MM.1S (cell line): ENCODE measurements around the gene SLC5A11.

Source experiments
- DNase-seq: peaks from one replicate; pipeline ENCODE4 v3.0.0-alpha.2; 2015
- H2AFZ ChIP-seq: fragments of 300-600 bp; sonication (generic); 2 replicates; pipeline ENCODE4 v1.6.0; 2016; ENCODE audit warnings: antibody characterized with exemption, low read length
- H3F3A ChIP-seq: fragments of 300-600 bp; sonication (generic); 2 replicates; pipeline ENCODE4 v1.6.1; 2016; ENCODE audit warnings: mild to moderate bottlenecking, antibody characterized with exemption, low read length, moderate library complexity, mixed read lengths; ENCODE audit not compliant: insufficient read depth
- H3K27ac ChIP-seq: fragments of 300-600 bp; sonication (generic); 2 replicates; pipeline ENCODE4 v1.5.1; 2016; ENCODE audit warnings: mild to moderate bottlenecking, low read length
- H3K27me3 ChIP-seq: fragments of 300-600 bp; sonication (generic); replicated peaks from 2 replicates; pipeline ENCODE4 v1.6.0; 2016; ENCODE audit warnings: low read length; ENCODE audit not compliant: insufficient read depth
- H3K36me3 ChIP-seq: fragments of 300-600 bp; sonication (generic); replicated peaks from 2 replicates; pipeline ENCODE4 v1.6.1; 2016; ENCODE audit warnings: mild to moderate bottlenecking, low read length, mixed read lengths; ENCODE audit not compliant: insufficient read depth
- H3K4me1 ChIP-seq: fragments of 300-600 bp; sonication (generic); 2 replicates; pipeline ENCODE4 v1.6.1; 2016; ENCODE audit warnings: low read length, mixed read lengths
- H3K4me2 ChIP-seq: fragments of 300-600 bp; sonication (generic); 2 replicates; pipeline ENCODE4 v1.6.0; 2016; ENCODE audit warnings: low read depth, low read length
- H3K4me3 ChIP-seq: fragments of 300-600 bp; sonication (generic); 2 replicates; pipeline ENCODE4 v1.5.1; 2016; ENCODE audit warnings: low read length, mixed read lengths
- H3K79me2 ChIP-seq: fragments of 300-600 bp; sonication (generic); 2 replicates; pipeline ENCODE4 v1.6.1; 2016; ENCODE audit warnings: mixed run types, low read length, mixed read lengths
- H3K9ac ChIP-seq: fragments of 300-600 bp; sonication (generic); 2 replicates; pipeline ENCODE4 v1.6.1; 2016; ENCODE audit warnings: low read length, mixed read lengths
- H3K9me2 ChIP-seq: fragments of 300-600 bp; sonication (generic); replicated peaks from 2 replicates; pipeline ENCODE4 v1.6.1; 2016; ENCODE audit warnings: mild to moderate bottlenecking, low read length, mixed read lengths; ENCODE audit not compliant: insufficient read depth
- H3K9me3 ChIP-seq: fragments of 300-600 bp; sonication (generic); replicated peaks from 2 replicates; pipeline ENCODE4 v1.6.1; 2016; ENCODE audit warnings: mild to moderate bottlenecking, low read length, mixed read lengths; ENCODE audit not compliant: insufficient read depth
- H4K20me1 ChIP-seq: fragments of 300-600 bp; sonication (generic); 2 replicates; pipeline ENCODE4 v1.6.1; 2016; ENCODE audit warnings: mild to moderate bottlenecking, low read length, moderate library complexity, mixed read lengths; ENCODE audit not compliant: insufficient read depth
- EZH2 ChIP-seq: fragments of 300-600 bp; sonication (generic); optimal IDR thresholded peaks from 2 replicates; pipeline ENCODE3; 2017; ENCODE audit warnings: low read depth, mild to moderate bottlenecking, antibody characterized with exemption, low read length, mixed read lengths
- EZH2phosphoT487 ChIP-seq: fragments of 300-600 bp; sonication (generic); IDR thresholded peaks from 2 replicates; pipeline ENCODE4 v1.6.1; 2018; ENCODE audit warnings: antibody characterized with exemption, low read length
- TF ChIP-seq, protein P1 (sequence below): fragments of 300-600 bp; sonication (generic); IDR thresholded peaks from 2 replicates; pipeline ENCODE4 v1.5.1; 2016; ENCODE audit warnings: antibody characterized with exemption, low read length, mixed read lengths

The SLC5A11 gene

DNA sequence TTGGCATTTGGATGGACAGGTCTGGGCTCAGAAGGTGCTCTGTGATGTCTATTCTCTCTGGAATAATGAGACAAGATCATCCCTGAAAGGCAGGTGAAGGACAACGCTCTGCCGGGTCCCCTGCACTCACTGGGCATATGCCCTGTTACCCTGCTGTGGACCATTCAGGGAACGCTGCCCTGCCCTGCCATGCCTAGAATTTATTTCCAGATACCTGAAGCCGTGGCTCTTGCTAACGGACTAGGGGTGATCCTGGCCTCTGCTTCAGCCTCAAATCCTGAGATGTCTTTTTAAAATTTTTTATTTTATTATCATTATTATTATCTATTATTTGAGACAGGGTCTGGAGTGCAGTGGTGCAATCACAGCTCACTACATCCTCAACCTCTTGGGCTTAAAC, 3.9 kb downstream of the SLC5A11 start:
- Histone ChIP-seq H3K36me3 (no peaks in the 10 kb centered on the region), H3K9ac (no peak overlapping the region), H3K4me1 (no peaks in the 10 kb centered on the region), H3K9me3 (no peaks in the 10 kb centered on the region), H3K4me3 (no peak overlapping the region), H4K20me1 (no peaks in the 10 kb centered on the region), H3K4me2 (no peak overlapping the region), H3F3A (no peaks in the 10 kb centered on the region), H3K27ac (no peak overlapping the region), H2AFZ (no peak overlapping the region), H3K27me3 (no peaks in the 10 kb centered on the region), H3K79me2 (no peaks in the 10 kb centered on the region), H3K9me2 (no peaks in the 10 kb centered on the region)
- TF ChIP-seq EZH2 (no peak), EZH2phosphoT487 (no peak)
- TF ChIP-seq, protein P1, sequence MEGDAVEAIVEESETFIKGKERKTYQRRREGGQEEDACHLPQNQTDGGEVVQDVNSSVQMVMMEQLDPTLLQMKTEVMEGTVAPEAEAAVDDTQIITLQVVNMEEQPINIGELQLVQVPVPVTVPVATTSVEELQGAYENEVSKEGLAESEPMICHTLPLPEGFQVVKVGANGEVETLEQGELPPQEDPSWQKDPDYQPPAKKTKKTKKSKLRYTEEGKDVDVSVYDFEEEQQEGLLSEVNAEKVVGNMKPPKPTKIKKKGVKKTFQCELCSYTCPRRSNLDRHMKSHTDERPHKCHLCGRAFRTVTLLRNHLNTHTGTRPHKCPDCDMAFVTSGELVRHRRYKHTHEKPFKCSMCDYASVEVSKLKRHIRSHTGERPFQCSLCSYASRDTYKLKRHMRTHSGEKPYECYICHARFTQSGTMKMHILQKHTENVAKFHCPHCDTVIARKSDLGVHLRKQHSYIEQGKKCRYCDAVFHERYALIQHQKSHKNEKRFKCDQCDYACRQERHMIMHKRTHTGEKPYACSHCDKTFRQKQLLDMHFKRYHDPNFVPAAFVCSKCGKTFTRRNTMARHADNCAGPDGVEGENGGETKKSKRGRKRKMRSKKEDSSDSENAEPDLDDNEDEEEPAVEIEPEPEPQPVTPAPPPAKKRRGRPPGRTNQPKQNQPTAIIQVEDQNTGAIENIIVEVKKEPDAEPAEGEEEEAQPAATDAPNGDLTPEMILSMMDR: no peak
- DNase-seq: no peak

DNA sequence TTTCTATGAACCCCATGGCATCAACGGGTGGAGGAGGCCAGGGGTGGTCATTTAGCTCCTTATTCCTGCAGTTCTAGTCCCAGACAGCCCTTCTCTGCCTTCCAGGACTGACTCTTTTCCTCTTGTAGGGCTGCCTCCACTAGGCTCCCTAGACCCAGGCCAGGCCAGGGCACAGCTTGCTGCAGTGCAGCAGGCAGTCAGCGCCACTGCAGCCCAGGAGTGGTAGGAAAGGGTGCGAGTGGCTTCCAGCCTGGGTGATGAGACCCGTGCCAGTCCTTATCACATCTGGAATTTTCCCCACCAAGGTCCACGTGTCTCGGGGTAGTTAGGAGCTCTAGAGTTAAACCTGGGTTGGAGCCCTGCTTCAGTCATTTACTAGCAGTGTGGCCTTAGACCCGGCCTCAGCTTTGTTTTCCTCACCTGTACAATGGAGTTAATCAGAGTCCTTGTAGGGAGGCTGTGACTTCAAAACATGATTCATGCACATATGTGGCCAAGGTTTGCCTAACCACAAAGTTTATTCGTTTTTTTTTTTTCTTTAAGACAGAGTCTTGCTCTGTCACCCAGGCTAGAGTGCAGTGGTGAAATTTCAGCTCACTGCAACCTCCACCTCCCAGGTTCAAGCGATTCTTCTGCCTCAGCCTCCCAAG, 4.7 kb downstream of the SLC5A11 start:
- Histone ChIP-seq H4K20me1 (no peaks in the 10 kb centered on the region), H3K9me3 (no peaks in the 10 kb centered on the region), H3K36me3 (no peaks in the 10 kb centered on the region), H3F3A (no peaks in the 10 kb centered on the region), H3K4me1 (no peaks in the 10 kb centered on the region), H2AFZ (no peak overlapping the region), H3K27ac (no peak overlapping the region), H3K9me2 (no peaks in the 10 kb centered on the region), H3K4me3 (no peak overlapping the region), H3K9ac (no peak overlapping the region), H3K27me3 (no peaks in the 10 kb centered on the region), H3K4me2 (no peak overlapping the region), H3K79me2 (no peaks in the 10 kb centered on the region)
- no peak for DNase-seq
- TF ChIP-seq EZH2phosphoT487: no peak

DNA sequence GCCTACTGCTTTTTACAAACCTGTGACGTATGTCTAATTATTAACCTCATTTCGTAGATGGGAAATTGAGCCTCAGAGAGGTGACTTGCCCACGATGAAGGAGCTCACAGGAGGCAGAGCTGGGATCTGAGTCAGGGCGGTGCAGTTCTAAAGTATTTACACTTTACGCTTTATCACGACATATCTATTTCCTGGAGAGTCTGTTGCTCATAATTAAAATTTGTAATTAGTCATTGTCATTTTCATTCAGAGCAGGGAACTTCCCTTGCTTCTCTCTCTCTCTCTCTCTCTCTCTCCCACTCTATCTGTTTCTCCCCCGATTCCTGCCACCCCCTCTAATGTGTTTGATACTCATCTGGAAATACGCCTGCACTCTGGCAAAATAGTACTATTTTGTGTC, 5.9 kb downstream of the SLC5A11 start:
- TF ChIP-seq EZH2phosphoT487 (no peak), EZH2 (no peak)
- TF ChIP-seq, protein P1: no peak
- Histone ChIP-seq H4K20me1 (no peaks in the 10 kb centered on the region), H3K27ac (no peak overlapping the region), H3K9me2 (no peaks in the 10 kb centered on the region), H3K4me1 (no peaks in the 10 kb centered on the region), H3F3A (no peaks in the 10 kb centered on the region), H3K36me3 (no peaks in the 10 kb centered on the region), H3K9ac (no peak overlapping the region), H3K79me2 (no peaks in the 10 kb centered on the region), H3K4me2 (no peak overlapping the region), H2AFZ (no peak overlapping the region), H3K9me3 (no peaks in the 10 kb centered on the region), H3K27me3 (no peaks in the 10 kb centered on the region), H3K4me3 (no peak overlapping the region)
- no peak for DNase-seq

DNA sequence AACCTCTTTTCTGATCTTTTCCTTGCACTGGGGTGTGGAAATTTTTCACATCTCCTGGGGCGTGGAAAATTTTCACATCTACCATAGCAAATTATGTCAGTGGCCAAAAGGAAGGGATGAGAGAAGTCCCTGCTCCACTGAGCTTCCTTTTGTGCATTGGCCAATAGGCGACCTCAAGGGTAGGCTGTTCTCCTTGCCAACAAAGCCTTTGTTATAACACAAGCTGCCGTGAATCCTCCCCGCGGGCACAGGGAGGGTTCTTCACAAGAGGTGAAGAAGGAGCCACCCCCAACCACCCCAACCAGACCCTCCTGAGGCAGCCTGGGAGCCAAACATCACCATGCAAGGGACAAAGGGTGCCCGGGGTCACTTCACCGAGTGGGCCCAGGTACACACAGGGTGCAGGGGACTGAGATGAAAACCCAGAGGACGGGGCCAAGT, 6.5 kb downstream of the SLC5A11 start:
- no peak for DNase-seq
- H3F3A ChIP-seq: no peaks in the 10 kb centered on the region
- H3K27me3 ChIP-seq: no peaks in the 10 kb centered on the region
- no peak overlapping the region for H3K4me2 ChIP-seq
- no peaks in the 10 kb centered on the region for H3K9me3 ChIP-seq
- H3K4me3 ChIP-seq: no peak overlapping the region
- no peak overlapping the region for H2AFZ ChIP-seq
- H4K20me1 ChIP-seq: no peaks in the 10 kb centered on the region
- H3K9me2 ChIP-seq: no peaks in the 10 kb centered on the region
- no peaks in the 10 kb centered on the region for H3K4me1 ChIP-seq
- no peak overlapping the region for H3K27ac ChIP-seq
- no peaks in the 10 kb centered on the region for H3K36me3 ChIP-seq
- TF ChIP-seq EZH2: no peak
- TF ChIP-seq EZH2phosphoT487: no peak
- TF ChIP-seq, protein P1: no peak
- H3K79me2 ChIP-seq: no peaks in the 10 kb centered on the region
- no peak overlapping the region for H3K9ac ChIP-seq
